A673 (cell line): ENCODE results near the gene C10orf62.

Source experiments
- EZH2 ChIP-seq: fragments of 200-600 bp; sonication (generic); IDR thresholded peaks from 2 replicates; pipeline ENCODE4 v1.6.1; 2017; ENCODE audit warnings: borderline replicate concordance, low read depth, mild to moderate bottlenecking, mixed read lengths, antibody characterized with exemption, low read length; ENCODE audit not compliant: poor library complexity, severe bottlenecking
- TF ChIP-seq, protein P1 (sequence below): fragments of 300-800, 200-600 bp; sonication (generic); conservative IDR thresholded peaks from 2 replicates; pipeline ENCODE4 v1.5.1; 2017; ENCODE audit warnings: low read depth, mild to moderate bottlenecking, antibody characterized with exemption, low read length, moderate library complexity, mixed read lengths

- TF ChIP-seq, protein P1, sequence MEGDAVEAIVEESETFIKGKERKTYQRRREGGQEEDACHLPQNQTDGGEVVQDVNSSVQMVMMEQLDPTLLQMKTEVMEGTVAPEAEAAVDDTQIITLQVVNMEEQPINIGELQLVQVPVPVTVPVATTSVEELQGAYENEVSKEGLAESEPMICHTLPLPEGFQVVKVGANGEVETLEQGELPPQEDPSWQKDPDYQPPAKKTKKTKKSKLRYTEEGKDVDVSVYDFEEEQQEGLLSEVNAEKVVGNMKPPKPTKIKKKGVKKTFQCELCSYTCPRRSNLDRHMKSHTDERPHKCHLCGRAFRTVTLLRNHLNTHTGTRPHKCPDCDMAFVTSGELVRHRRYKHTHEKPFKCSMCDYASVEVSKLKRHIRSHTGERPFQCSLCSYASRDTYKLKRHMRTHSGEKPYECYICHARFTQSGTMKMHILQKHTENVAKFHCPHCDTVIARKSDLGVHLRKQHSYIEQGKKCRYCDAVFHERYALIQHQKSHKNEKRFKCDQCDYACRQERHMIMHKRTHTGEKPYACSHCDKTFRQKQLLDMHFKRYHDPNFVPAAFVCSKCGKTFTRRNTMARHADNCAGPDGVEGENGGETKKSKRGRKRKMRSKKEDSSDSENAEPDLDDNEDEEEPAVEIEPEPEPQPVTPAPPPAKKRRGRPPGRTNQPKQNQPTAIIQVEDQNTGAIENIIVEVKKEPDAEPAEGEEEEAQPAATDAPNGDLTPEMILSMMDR = no peak
- no peak for TF ChIP-seq EZH2
These were observed 43.7 kb downstream of the C10orf62 start, which contains the start of gene MORN4 for GRCh38 chr10:97632949-97633884.
